Hypothalamus (tissue), 51 donors: ENCODE data around the gene INPP4B.
"Not testable (repeated sequence)": the region's sequence is repeated elsewhere in the genome, so short reads cannot be mapped to it uniquely, and the experiment has no call there.

ENCODE experiments used
- DNase-seq, 51 donors: peaks; one replicate each; lab custom pipeline; 2025; lab: John Stamatoyannopoulos, UW

INPP4B gene

GRCh38 chr4:142079959-142080358 is 766.1 kb downstream of the INPP4B start:
- DNase-seq: no peak

- no peak for DNase-seq
Observed at GRCh38 chr4:142077048-142077447, 769.1 kb downstream of the INPP4B start.

- DNase-seq: not testable (repeated sequence)
Observed at GRCh38 chr4:142068304-142068703, 777.8 kb downstream of the INPP4B start.

- DNase-seq: peak in 1 of 51 donors; percentile 0
Observed at GRCh38 chr4:142066562-142066961, 779.5 kb downstream of the INPP4B start.

GRCh38 chr4:142065086-142065647 is 780.9 kb downstream of the INPP4B start:
- DNase-seq: no peak

GRCh38 chr4:142064181-142064580 is 781.9 kb downstream of the INPP4B start:
- no peak for DNase-seq

- no peak for DNase-seq
Observed at GRCh38 chr4:142045996-142046395, 800.1 kb downstream of the INPP4B start.

- DNase-seq: no peak
Observed at GRCh38 chr4:142044271-142044670, 801.8 kb downstream of the INPP4B start.

GRCh38 chr4:142043509-142043908 is 802.6 kb downstream of the INPP4B start:
- DNase-seq: no peak

GRCh38 chr4:142041788-142042187 is 804.3 kb downstream of the INPP4B start:
- no peak for DNase-seq

GRCh38 chr4:142040043-142040442 is 806.1 kb downstream of the INPP4B start:
- no peak for DNase-seq

GRCh38 chr4:142036795-142037583 is 809.1 kb downstream of the INPP4B start:
- DNase-seq: no peak

GRCh38 chr4:142035566-142035965 is 810.5 kb downstream of the INPP4B start:
- DNase-seq: no peak

GRCh38 chr4:142034101-142034500 is 812.0 kb downstream of the INPP4B start:
- no peak for DNase-seq

GRCh38 chr4:142030010-142030409 is 816.1 kb downstream of the INPP4B start:
- DNase-seq: no peak

GRCh38 chr4:142021761-142022160 is 824.3 kb downstream of the INPP4B start:
- no peak for DNase-seq

GRCh38 chr4:142021181-142021580 is 824.9 kb downstream of the INPP4B start:
- DNase-seq: no peak

GRCh38 chr4:142016031-142016430 is 830.1 kb downstream of the INPP4B start:
- DNase-seq: no peak

- DNase-seq: no peak
Observed at GRCh38 chr4:142009751-142010150, 836.4 kb downstream of the INPP4B start.

- no peak for DNase-seq
Observed at GRCh38 chr4:142005519-142005918, 840.6 kb downstream of the INPP4B start.

- no peak for DNase-seq
Observed at GRCh38 chr4:141999446-142000143, 846.5 kb downstream of the INPP4B start.

- DNase-seq: no peak
Observed at GRCh38 chr4:141995056-141995455, 851.0 kb downstream of the INPP4B start.
